Stimulated activated naive B cell treated with anti-CD40 and anti-IgM and Interleukin-4, amounts not matched to agents 10 μg/mL and 1 μg/mL and 100 μg/mL, for 72 hours (primary cell): ENCODE data around the gene CMKLR1.

ENCODE experiments used
- ATAC-seq, 2 donors: fragments of 150-1000 bp; cut with Tn5 transposase; replicated peaks; 2 replicates each; pipeline ENCODE4 v1.10.0; 2021; ENCODE audit warnings: moderate library complexity in 1 of 2
- DNase-seq: peaks from one replicate; pipeline ENCODE4 v3.0.0; 2021
- H3K27ac Mint-ChIP-seq: one replicate; pipeline ENCODE4 v1.8.0; 2022; ENCODE audit warnings: mild to moderate bottlenecking, mixed read lengths
- H3K27me3 Mint-ChIP-seq, 2 donors: one replicate each; pipeline ENCODE4 v1.8.0; 2022; ENCODE audit warnings: mixed read lengths in 2 of 2
- H3K36me3 Mint-ChIP-seq, 2 donors: one replicate each; pipeline ENCODE4 v1.8.0; 2022; ENCODE audit warnings: mixed read lengths in 2 of 2, mild to moderate bottlenecking in 1 of 2
- H3K4me1 Mint-ChIP-seq, 2 donors: one replicate each; pipeline ENCODE4 v1.8.0; 2022; ENCODE audit warnings: mixed read lengths in 2 of 2, mild to moderate bottlenecking in 1 of 2
- H3K4me3 Mint-ChIP-seq, 2 donors: one replicate each; pipeline ENCODE4 v1.8.0; 2022; ENCODE audit warnings: mild to moderate bottlenecking in 2 of 2, mixed read lengths in 2 of 2, moderate library complexity in 1 of 2
- H3K9me3 Mint-ChIP-seq, 2 donors: one replicate each; pipeline ENCODE4 v1.8.0; 2022; ENCODE audit warnings: mixed read lengths in 2 of 2, mild to moderate bottlenecking in 1 of 2

Gene CMKLR1, protein sequence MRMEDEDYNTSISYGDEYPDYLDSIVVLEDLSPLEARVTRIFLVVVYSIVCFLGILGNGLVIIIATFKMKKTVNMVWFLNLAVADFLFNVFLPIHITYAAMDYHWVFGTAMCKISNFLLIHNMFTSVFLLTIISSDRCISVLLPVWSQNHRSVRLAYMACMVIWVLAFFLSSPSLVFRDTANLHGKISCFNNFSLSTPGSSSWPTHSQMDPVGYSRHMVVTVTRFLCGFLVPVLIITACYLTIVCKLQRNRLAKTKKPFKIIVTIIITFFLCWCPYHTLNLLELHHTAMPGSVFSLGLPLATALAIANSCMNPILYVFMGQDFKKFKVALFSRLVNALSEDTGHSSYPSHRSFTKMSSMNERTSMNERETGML

DNA sequence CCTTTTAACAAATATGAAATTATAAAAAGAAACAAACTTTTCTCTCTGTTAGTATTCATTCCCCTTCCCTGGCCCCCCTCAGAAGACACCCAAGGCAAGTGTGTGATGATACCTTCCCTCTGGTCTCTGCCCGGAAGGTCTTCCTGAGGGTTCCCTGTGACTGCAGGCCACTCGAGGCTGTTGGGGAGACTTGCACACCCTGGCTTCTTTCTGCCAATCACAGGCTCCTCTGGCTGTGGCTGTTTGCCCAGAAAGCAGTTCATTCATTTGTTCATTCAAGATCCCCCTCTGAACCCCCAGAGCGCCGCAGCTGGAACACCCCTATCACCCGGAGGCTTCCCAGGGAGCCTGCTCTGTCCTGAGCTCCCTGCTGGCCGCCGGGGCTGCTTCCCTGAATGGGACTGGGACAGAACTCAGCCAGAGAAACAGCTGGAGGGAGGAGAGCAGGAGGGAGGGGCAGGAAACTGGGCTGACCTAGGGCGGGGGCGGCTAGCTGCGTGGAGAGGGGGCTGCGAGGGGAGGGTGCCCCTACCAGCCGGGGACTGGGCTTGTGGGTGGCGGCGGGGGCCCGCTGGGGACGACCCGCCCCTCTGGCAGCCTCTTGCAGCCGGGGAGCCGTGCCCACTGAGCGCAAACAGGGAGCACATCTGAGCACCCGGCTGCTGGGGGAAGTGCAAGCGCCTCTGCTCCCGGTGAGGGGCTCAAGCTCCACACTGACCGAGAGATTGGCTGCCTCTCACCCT, at the start of gene CMKLR1:
TSS of gene CMKLR1 (minus strand) at position 397 of the 743 bp plus-strand sequence. CDS start 45,720 bp downstream, outside the sequence.
- no peak for DNase-seq
- peaks cover 44 to 50% of the 10 kb centered on the region in 2 donors for H3K27me3 Mint-ChIP-seq
- H3K4me1 Mint-ChIP-seq: no peaks in the 10 kb centered on the region
- no peak within 1 kb of the TSS for H3K4me3 Mint-ChIP-seq
- H3K27ac Mint-ChIP-seq: no peak within 1 kb of the TSS
- ATAC-seq: no peak
- no peaks in the 10 kb centered on the region for H3K9me3 Mint-ChIP-seq
- no peaks in the 10 kb centered on the region for H3K36me3 Mint-ChIP-seq

DNA sequence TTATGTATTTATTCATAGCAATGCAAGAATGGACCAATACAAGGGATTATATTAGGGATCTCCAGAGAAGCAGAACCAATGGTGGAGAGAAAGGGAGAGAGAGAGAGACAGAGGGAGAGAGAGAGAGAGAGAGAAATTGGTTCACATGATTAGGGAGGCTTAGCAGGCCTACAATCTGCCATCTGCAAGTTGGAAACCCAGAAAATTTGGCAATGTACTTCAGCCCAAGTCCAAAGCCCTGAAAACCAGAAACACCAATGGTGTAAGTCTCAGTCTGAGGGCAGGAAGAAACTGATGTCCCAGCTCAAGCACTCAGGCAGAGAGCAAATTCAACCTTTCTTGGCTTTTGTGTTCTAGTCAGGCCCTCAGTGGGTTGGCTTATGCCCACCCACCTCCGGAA, 48.7 kb upstream of the CMKLR1 start:
- Mint-ChIP-seq H3K9me3 (peaks cover 5 to 8% of the 10 kb centered on the region in 2 donors), H3K27ac (no peak overlapping the region), H3K4me3 (no peak overlapping the region), H3K36me3 (no peaks in the 10 kb centered on the region), H3K4me1 (no peaks in the 10 kb centered on the region), H3K27me3 (peaks cover 16 to 27% of the 10 kb centered on the region in 2 donors)
- ATAC-seq (no peak), DNase-seq (no peak)

DNA sequence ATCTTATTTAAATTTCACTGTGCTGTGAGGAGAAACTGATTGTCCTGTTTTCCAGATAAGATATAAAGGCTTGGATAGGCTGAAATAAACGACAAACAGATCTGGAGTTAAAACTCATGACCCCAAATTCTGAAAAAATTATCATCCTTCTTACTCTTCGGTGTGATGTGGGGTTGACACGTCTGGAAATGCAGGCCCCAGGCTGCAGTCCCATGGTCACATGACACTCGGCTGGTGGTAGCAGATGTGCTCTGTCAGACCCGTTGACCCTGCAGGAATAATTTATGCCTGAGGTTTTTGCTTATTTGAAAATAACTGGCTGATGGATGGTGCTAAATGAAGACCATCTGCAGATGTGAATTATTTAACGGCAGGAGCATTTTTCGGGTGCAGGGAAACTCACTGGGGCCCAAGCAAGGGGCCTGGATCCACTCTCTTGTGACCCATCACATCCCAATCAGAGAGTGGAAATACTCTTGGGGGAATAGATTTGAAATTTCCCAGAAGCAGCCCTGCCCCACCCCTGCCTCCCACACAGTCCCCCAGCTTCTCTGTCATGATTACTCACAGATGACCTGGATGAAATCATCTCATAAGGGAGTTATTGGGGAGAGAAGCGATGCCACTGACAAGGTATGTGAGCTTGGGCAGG, 47.7 kb upstream of the CMKLR1 start:
- ATAC-seq (no peak), DNase-seq (no peak)
- Mint-ChIP-seq H3K36me3 (no peaks in the 10 kb centered on the region), H3K4me1 (no peaks in the 10 kb centered on the region), H3K27ac (no peak overlapping the region), H3K4me3 (no peak overlapping the region), H3K27me3 (peaks cover 18 to 21% of the 10 kb centered on the region in 2 donors), H3K9me3 (peaks cover 5 to 8% of the 10 kb centered on the region in 2 donors)

DNA sequence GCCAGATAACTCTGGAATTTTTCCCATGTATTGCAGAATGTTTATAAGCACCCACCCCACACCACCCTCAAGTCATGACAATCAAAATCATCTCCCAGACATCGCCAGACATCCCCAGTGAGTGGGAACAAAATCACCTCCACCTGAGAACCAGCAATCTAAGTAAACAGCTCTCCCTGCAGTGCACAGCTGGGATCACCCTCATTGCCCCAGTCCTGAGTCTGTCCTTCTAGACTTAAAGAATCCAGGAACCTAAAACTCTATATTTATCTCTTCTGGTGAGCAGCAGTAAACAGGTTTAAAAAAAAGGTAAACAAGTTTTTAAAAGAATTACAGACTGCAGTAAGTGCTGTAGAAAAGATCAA, 43.3 kb upstream of the CMKLR1 start:
- H3K27me3 Mint-ChIP-seq: peaks cover 16 to 18% of the 10 kb centered on the region in 2 donors
- no peaks in the 10 kb centered on the region for H3K4me1 Mint-ChIP-seq
- DNase-seq (no peak), ATAC-seq (no peak)
- H3K9me3 Mint-ChIP-seq: peaks cover 11 to 15% of the 10 kb centered on the region in 2 donors
- no peak overlapping the region for H3K27ac Mint-ChIP-seq
- H3K36me3 Mint-ChIP-seq: no peaks in the 10 kb centered on the region
- no peak overlapping the region for H3K4me3 Mint-ChIP-seq

DNA sequence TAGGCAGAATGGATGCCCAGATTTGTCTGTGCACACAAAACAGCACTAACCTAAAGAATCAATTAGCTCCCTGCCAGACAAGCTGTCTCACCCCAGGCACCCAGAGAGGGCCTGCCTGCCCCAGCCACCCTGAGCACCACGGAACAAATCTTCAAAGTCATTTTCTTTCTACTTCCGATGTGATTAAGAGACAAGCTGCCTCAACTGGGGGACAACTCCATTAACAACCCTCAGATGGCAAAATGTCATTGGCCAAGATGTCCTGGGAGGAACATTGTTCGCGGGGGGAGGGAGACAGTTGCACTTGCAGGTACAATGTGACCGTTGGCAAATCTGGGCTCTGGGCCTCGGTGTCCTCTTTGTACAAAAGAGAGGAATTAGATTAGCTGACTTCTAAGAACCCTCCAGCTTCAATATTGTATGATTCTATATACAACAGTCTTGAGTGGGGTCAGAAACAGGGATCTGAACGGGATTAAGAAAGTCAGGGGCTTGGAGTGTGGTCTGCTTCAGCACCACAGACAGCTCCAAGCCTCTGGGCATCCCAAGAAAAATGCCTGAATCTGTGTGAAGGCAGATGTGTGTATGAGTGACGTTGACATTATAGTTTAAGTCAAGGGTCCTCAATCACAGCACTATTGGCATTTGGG, 42.8 kb upstream of the CMKLR1 start:
- H3K36me3 Mint-ChIP-seq: no peaks in the 10 kb centered on the region
- no peak overlapping the region for H3K4me3 Mint-ChIP-seq
- H3K27me3 Mint-ChIP-seq: peaks cover 16 to 20% of the 10 kb centered on the region in 2 donors
- peaks cover 12 to 17% of the 10 kb centered on the region in 2 donors for H3K9me3 Mint-ChIP-seq
- ATAC-seq (no peak), DNase-seq (no peak)
- no peaks in the 10 kb centered on the region for H3K4me1 Mint-ChIP-seq
- no peak overlapping the region for H3K27ac Mint-ChIP-seq

DNA sequence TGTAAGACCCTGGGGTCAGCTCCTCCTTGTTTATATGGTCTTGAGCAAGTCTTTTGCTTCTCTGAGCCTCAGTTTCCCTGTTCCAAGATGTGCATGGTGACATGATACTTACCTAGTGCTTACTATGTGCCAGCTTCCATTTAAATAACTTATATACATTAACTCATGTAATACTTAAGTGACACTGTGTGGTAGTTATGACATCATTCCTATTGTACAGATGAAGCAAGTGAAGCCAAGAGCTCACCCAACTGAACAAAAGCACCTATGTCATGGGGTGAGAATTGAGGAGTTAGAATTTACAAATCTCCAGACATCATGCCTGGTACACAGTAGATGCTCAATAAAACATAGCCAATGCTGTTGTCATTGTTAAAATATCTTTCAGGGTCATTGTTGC, 41.3 kb upstream of the CMKLR1 start:
- Mint-ChIP-seq H3K9me3 (peaks cover 18 to 20% of the 10 kb centered on the region in 2 donors), H3K4me1 (no peaks in the 10 kb centered on the region), H3K36me3 (no peaks in the 10 kb centered on the region), H3K27me3 (peaks cover 4 to 24% of the 10 kb centered on the region in 2 donors), H3K27ac (no peak overlapping the region), H3K4me3 (no peak overlapping the region)
- DNase-seq (no peak), ATAC-seq (no peak)

DNA sequence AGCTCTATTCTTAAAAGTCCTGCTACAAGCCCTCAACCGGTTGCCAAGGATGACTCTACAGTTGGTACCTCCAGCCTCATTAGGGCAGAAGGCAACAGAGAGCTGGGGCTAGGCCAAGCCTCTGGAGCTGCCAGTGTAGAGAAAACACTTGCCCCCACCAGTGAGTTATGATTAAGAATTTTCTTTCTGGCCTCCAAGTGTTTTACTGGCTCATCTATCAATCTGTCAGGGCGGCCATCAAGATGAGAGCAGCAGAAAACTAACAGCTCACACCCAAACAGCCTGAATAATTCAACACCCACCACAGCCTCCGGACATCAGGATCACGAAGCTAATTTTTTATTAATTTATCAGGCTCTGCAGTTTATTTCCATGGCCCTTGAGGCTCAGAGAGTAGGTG, 40.7 kb upstream of the CMKLR1 start:
- peaks cover 16 to 21% of the 10 kb centered on the region in 2 donors for H3K9me3 Mint-ChIP-seq
- no peak overlapping the region for H3K4me3 Mint-ChIP-seq
- H3K36me3 Mint-ChIP-seq: no peaks in the 10 kb centered on the region
- DNase-seq (no peak), ATAC-seq (no peak)
- no peak overlapping the region for H3K27ac Mint-ChIP-seq
- H3K27me3 Mint-ChIP-seq: peaks cover 0 to 22% of the 10 kb centered on the region in 2 donors
- no peaks in the 10 kb centered on the region for H3K4me1 Mint-ChIP-seq

DNA sequence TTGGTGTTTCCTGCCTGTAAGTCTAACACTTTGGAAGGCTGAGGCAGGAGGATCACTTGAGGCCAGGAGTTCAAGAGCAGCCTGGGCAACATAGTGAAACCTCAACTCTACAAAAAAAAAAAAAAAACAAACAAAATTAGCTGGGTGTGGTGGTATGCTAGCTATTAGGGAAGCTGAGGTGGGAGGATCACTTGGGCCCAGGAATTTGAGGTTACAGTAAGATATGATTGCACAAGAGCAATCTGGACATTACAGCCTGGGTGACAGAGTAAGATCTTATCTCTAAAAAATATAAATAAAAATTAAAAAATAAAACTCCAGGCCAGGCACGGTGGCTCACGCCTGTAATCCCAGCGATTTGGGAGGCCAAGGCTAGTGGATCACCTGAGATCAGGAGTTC, 39.8 kb upstream of the CMKLR1 start:
- H3K27me3 Mint-ChIP-seq: peaks cover 0 to 22% of the 10 kb centered on the region in 2 donors
- no peaks in the 10 kb centered on the region for H3K36me3 Mint-ChIP-seq
- no peak overlapping the region for H3K27ac Mint-ChIP-seq
- DNase-seq (no peak), ATAC-seq (no peak)
- H3K4me3 Mint-ChIP-seq: no peak overlapping the region
- no peaks in the 10 kb centered on the region for H3K4me1 Mint-ChIP-seq
- H3K9me3 Mint-ChIP-seq: peaks cover 22 to 24% of the 10 kb centered on the region in 2 donors

DNA sequence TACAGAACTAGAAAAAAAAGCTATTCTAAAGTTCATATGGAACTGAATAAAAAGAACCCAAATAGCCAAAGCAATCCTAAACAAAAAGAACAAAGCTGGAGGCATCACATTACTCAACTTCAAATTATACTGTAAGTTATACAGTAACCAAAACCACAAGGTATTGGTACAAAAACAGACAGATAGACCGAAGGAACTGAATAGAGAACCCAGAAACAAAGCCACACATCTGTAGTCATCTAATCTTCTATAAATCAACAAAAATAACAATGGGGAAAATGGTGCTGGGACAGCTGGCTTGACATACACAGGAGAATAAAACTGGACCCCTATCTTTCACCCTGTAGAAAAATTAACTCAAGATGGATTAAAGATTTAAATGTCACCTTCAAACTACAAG, 38.1 kb upstream of the CMKLR1 start:
- no peak for ATAC-seq
- peaks cover 0 to 3% of the 10 kb centered on the region in 2 donors for H3K36me3 Mint-ChIP-seq
- peaks cover 32 to 38% of the 10 kb centered on the region in 2 donors for H3K9me3 Mint-ChIP-seq
- DNase-seq: no peak
- H3K4me3 Mint-ChIP-seq: no peak overlapping the region
- H3K4me1 Mint-ChIP-seq: no peaks in the 10 kb centered on the region
- H3K27ac Mint-ChIP-seq: no peak overlapping the region
- peaks cover 0 to 22% of the 10 kb centered on the region in 2 donors for H3K27me3 Mint-ChIP-seq

DNA sequence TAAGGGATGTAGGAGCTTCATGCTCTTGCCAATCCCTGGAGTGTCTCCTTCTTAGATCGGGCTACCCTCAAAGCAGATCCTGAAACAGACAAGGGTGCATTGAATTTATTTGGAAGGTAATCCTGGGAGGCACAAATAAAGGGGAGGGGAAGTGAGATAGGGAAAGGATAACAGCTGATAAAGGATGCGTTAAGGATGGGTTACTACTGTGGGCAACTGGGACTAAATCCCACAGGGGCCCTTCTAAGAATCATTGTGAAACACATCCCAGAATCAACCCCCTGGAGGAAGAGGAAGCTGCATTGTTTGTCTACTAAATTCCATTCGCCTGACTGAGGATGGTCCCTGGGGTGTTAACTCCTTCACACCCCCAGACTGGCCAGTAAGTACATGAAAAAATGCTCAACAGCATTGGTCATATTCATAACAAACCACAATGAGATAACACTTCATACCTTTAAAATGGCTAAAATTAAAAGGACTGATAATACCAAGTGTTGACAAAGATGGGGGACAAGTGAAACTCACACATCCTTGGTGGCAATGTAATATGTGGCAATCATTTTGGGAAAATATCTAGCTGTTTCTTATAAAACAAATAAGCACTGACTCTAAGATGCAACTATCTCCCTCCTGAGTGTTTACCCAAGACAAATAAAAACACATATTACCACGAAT, 37.0 kb upstream of the CMKLR1 start:
- Mint-ChIP-seq H3K36me3 (peaks cover 0 to 3% of the 10 kb centered on the region in 2 donors), H3K4me3 (no peak overlapping the region), H3K9me3 (peaks cover 32 to 38% of the 10 kb centered on the region in 2 donors), H3K27ac (no peak overlapping the region), H3K27me3 (peaks cover 0 to 22% of the 10 kb centered on the region in 2 donors), H3K4me1 (no peaks in the 10 kb centered on the region)
- no peak for ATAC-seq
- DNase-seq: no peak

DNA sequence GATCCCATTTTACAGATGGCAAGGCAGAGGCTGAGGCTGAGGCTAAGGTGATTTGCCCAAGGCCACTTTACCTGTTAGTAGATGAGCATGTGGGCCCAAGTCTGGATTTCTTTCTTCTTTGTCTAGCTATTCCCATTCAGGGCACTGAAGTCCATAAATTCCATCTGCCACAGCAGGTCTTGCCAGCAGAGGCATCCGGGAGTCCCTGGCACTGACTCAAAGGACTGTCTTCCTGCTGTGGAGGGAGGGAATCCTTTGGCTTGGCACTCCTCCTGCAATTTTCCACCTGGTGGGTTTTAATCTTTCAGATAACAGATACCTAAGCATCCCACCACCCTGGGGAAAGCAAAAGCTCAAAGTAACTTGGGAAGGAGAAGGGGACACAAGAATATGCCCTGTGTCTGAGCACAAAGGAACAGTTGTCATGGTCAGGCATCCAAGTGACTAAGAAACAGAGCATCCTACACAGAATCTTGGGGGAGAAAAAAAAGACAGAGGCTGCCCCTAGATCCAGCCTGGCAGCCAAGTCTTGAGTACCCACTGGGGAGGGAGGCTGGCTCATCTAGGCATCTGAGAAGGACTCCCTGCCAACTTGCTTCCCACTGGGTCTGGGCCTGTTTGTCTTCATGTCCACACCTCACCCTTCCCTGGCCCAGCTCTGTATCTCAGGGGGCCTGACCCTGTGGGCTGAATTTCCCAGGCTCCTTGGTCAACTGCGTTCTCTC, 35.6 kb upstream of the CMKLR1 start:
- H3K4me1 Mint-ChIP-seq: no peaks in the 10 kb centered on the region
- DNase-seq (no peak), ATAC-seq (no peak)
- peaks cover 4 to 22% of the 10 kb centered on the region in 2 donors for H3K27me3 Mint-ChIP-seq
- H3K4me3 Mint-ChIP-seq: no peak overlapping the region
- H3K36me3 Mint-ChIP-seq: peaks cover 0 to 3% of the 10 kb centered on the region in 2 donors
- H3K27ac Mint-ChIP-seq: no peak overlapping the region
- peaks cover 32 to 38% of the 10 kb centered on the region in 2 donors for H3K9me3 Mint-ChIP-seq

DNA sequence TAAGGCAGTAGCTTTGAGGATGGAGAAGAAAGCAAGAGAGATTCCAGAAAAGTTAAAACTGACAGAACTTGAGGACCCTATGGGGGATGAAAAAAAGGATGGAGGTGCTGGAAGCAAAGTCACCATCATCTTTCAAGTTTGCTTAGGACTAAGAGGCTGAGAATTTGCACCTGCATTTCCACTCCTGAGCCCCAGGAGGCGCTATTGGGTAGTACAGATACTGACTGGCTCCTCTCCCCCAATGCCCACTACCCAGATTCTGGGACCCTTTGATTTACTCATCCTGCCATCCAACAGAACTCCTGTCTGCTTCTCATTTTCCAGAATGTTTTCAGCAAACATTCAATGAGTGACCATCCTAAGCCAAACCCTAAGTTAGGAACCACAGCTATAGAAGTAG, 34.0 kb upstream of the CMKLR1 start:
- no peak for ATAC-seq
- H3K4me3 Mint-ChIP-seq: no peak overlapping the region
- H3K4me1 Mint-ChIP-seq: no peaks in the 10 kb centered on the region
- H3K27ac Mint-ChIP-seq: no peak overlapping the region
- H3K27me3 Mint-ChIP-seq: peaks cover 4 to 22% of the 10 kb centered on the region in 2 donors
- no peak for DNase-seq
- peaks cover 0 to 3% of the 10 kb centered on the region in 2 donors for H3K36me3 Mint-ChIP-seq
- H3K9me3 Mint-ChIP-seq: peaks cover 30 to 38% of the 10 kb centered on the region in 2 donors

DNA sequence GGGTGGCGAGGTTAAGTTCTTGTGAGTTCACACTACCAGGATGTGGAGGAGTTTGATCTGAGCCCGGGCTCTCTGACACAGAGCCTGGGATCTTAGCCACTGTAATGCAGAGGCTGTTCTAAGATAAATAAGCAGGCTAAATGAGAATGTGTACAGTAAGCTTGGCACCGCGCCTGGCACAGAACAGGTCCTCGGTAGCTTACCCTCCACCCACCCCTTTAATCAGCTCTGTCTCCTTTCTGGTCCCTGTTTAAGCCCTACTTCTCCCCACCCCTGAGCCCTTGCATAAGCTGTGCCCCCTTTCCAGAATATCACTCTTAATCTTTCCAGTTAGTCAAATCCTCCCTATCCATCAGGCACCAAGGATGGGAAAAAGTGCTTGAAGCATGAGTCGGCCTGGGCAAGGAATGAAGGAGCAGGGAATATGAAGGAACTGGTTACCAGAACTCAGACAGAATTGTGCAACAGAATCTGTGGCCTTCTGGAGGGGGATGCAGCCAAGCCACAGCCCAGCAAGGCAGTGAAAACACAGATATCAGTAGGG, 32.8 kb upstream of the CMKLR1 start:
- Mint-ChIP-seq H3K27me3 (peaks cover 4 to 16% of the 10 kb centered on the region in 2 donors), H3K4me3 (no peak overlapping the region), H3K36me3 (peaks cover 0 to 3% of the 10 kb centered on the region in 2 donors), H3K27ac (no peak overlapping the region), H3K4me1 (no peaks in the 10 kb centered on the region), H3K9me3 (peaks cover 25 to 29% of the 10 kb centered on the region in 2 donors)
- ATAC-seq (no peak), DNase-seq (no peak)
